Measurements from ENCODE around the gene TMEM258.

The TMEM258 gene

DNA sequence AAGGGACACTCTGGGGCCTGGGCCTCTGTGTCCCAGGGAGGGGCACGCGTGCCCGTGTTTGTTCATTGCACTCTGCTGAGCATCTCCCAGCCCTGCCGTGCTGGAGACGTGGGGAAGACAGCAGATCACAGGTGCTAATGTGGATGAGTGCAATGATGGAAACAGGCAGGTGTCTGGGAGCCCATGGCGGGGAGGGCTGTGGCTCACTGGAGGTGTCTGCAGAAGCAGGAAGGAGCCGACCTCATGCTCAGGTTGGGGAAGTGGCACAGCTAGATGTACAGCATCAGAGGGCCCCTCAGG lies 7.9 kb downstream of the TMEM258 start:
- H3K9ac ChIP-seq (ENCODE audit: low read length) = no peak overlapping the region
- H3K27me3 ChIP-seq (ENCODE audit: control insufficient read depth in 1 of 2, insufficient read depth in 1 of 2, low read length in 2 of 2) = no peaks in the 10 kb centered on the region
- no peak overlapping the region for H4K8ac ChIP-seq (ENCODE audit: low read length)
- DNase-seq = no peak
- peaks cover 52 to 96% of the 10 kb centered on the region in 2 experiments for H3K36me3 ChIP-seq (ENCODE audit: control insufficient read depth in 1 of 2, insufficient read depth in 2 of 2, low read depth in 1 of 2, low read length in 2 of 2)
- peak overlapping the region in 1 of 2 experiments; percentile 43 for H3K18ac ChIP-seq (ENCODE audit: low read depth in 1 of 2, low read length in 2 of 2)
- peaks cover 52% of the 10 kb centered on the region for H3K4me1 ChIP-seq (ENCODE audit: control insufficient read depth, insufficient read depth, low read depth, low read length)
- no peak overlapping the region for H3K4me2 ChIP-seq (ENCODE audit: low read length, poor library complexity, severe bottlenecking)
- H4K91ac ChIP-seq (ENCODE audit: low read length) = no peak overlapping the region
- no peak overlapping the region for H2BK12ac ChIP-seq (ENCODE audit: low read length in 2 of 2)
- H3K27ac ChIP-seq (ENCODE audit: low read length, poor library complexity, severe bottlenecking) = peak overlapping the region; percentile 83
- H2AFZ ChIP-seq (ENCODE audit: low read depth, low read length) = no peak overlapping the region
- no peak overlapping the region for H3K23ac ChIP-seq (ENCODE audit: low read length in 2 of 2)
- no peak overlapping the region for H3K4ac ChIP-seq (ENCODE audit: low read depth in 1 of 2, low read length in 2 of 2)
- H2BK120ac ChIP-seq (ENCODE audit: low read depth, low read length) = no peak overlapping the region
- H3K4me3 ChIP-seq (ENCODE audit: insufficient read depth in 1 of 2, low read depth in 1 of 2, low read length in 2 of 2) = no peak overlapping the region
- no peaks in the 10 kb centered on the region for H3K9me3 ChIP-seq (ENCODE audit: control insufficient read depth, low read length)
- WGBS = 95% methylated on average over 7 of the region's 7 CpGs
- peak overlapping the region; percentile 70 for H2BK15ac ChIP-seq (ENCODE audit: low read depth, poor library complexity, severe bottlenecking)
- H3K14ac ChIP-seq (ENCODE audit: low read length in 2 of 2) = no peak overlapping the region
- H3K79me1 ChIP-seq (replicated peaks; ENCODE audit: low read length, poor library complexity, severe bottlenecking) = peaks cover 12% of the 10 kb centered on the region
- no peak overlapping the region for H2BK5ac ChIP-seq (ENCODE audit: low read depth, low read length, poor library complexity, severe bottlenecking)
- H2AK5ac ChIP-seq (ENCODE audit: low read length, severe bottlenecking) = peak overlapping the region; percentile 79

- H3K4me2 ChIP-seq (ENCODE audit: low read length, poor library complexity, severe bottlenecking) = no peak overlapping the region
- H2BK15ac ChIP-seq (ENCODE audit: low read depth, poor library complexity, severe bottlenecking) = peak overlapping the region; percentile 70
- H3K4me1 ChIP-seq (ENCODE audit: control insufficient read depth, insufficient read depth, low read depth, low read length) = peaks cover 52% of the 10 kb centered on the region
- H2AK5ac ChIP-seq (ENCODE audit: low read length, severe bottlenecking) = peak overlapping the region; percentile 87
- H2BK5ac ChIP-seq (ENCODE audit: low read depth, low read length, poor library complexity, severe bottlenecking) = no peak overlapping the region
- peak; percentile 81 for DNase-seq
- H3K4me3 ChIP-seq (ENCODE audit: insufficient read depth in 1 of 2, low read depth in 1 of 2, low read length in 2 of 2) = no peak overlapping the region
- no peak overlapping the region for H3K23ac ChIP-seq (ENCODE audit: low read length in 2 of 2)
- no peak overlapping the region for H3K9ac ChIP-seq (ENCODE audit: low read length)
- peaks cover 0 to 5% of the 10 kb centered on the region in 2 experiments for H3K27me3 ChIP-seq (ENCODE audit: control insufficient read depth in 1 of 2, insufficient read depth in 1 of 2, low read length in 2 of 2)
- 49% methylated on average over 12 of the region's 13 CpGs for WGBS
- peak overlapping the region; percentile 9 to 43 for H3K18ac ChIP-seq (ENCODE audit: low read depth in 1 of 2, low read length in 2 of 2)
- H3K4ac ChIP-seq (ENCODE audit: low read depth in 1 of 2, low read length in 2 of 2) = peak overlapping the region in 1 of 2 experiments; percentile 20
- no peaks in the 10 kb centered on the region for H3K9me3 ChIP-seq (ENCODE audit: control insufficient read depth, low read length)
- peak overlapping the region; percentile 83 for H3K27ac ChIP-seq (ENCODE audit: low read length, poor library complexity, severe bottlenecking)
- peak overlapping the region; percentile 36 for H2BK120ac ChIP-seq (ENCODE audit: low read depth, low read length)
- H2AFZ ChIP-seq (ENCODE audit: low read depth, low read length) = no peak overlapping the region
- peaks cover 9% of the 10 kb centered on the region for H3K79me1 ChIP-seq (replicated peaks; ENCODE audit: low read length, poor library complexity, severe bottlenecking)
- no peak overlapping the region for H4K8ac ChIP-seq (ENCODE audit: low read length)
- H3K14ac ChIP-seq (ENCODE audit: low read length in 2 of 2) = no peak overlapping the region
- peaks cover 46 to 96% of the 10 kb centered on the region in 2 experiments for H3K36me3 ChIP-seq (ENCODE audit: control insufficient read depth in 1 of 2, insufficient read depth in 2 of 2, low read depth in 1 of 2, low read length in 2 of 2)
- peak overlapping the region in 1 of 2 experiments; percentile 19 for H2BK12ac ChIP-seq (ENCODE audit: low read length in 2 of 2)
- peak overlapping the region; percentile 21 for H4K91ac ChIP-seq (ENCODE audit: low read length)
Measured at GRCh38 chr11:61783717-61784505, 8.5 kb downstream of the TMEM258 start.

DNA sequence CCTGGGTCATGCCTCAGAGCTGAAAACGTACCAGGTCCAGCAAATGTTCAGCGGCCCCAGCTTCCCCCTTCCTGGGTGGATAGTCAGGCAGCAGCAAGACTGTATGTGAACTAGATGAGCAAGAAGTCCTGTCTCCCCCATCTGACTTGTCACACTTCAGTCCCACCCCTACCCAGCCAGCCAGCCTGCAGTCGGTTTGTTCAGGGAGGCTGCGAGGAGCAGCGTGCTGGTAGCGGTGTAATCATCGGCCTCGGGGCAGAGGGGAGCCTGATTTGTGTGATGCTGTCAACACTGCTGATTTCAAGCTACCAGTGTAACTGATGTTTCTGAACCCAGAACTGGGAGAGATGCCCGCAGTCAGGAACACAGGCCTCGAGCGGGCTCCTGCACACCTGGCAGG lies 9.6 kb downstream of the TMEM258 start:
- H3K4me3 ChIP-seq (ENCODE audit: insufficient read depth in 1 of 2, low read depth in 1 of 2, low read length in 2 of 2) = no peak overlapping the region
- peak overlapping the region; percentile 87 for H2AK5ac ChIP-seq (ENCODE audit: low read length, severe bottlenecking)
- H3K23ac ChIP-seq (ENCODE audit: low read length in 2 of 2) = no peak overlapping the region
- H3K27me3 ChIP-seq (ENCODE audit: control insufficient read depth in 1 of 2, insufficient read depth in 1 of 2, low read length in 2 of 2) = peaks cover 0 to 16% of the 10 kb centered on the region in 2 experiments
- peak overlapping the region; percentile 26 for H2BK15ac ChIP-seq (ENCODE audit: low read depth, poor library complexity, severe bottlenecking)
- H3K27ac ChIP-seq (ENCODE audit: low read length, poor library complexity, severe bottlenecking) = no peak overlapping the region
- peaks cover 8% of the 10 kb centered on the region for H3K79me1 ChIP-seq (replicated peaks; ENCODE audit: low read length, poor library complexity, severe bottlenecking)
- peaks cover 51% of the 10 kb centered on the region for H3K4me1 ChIP-seq (ENCODE audit: control insufficient read depth, insufficient read depth, low read depth, low read length)
- H2BK12ac ChIP-seq (ENCODE audit: low read length in 2 of 2) = no peak overlapping the region
- H3K4me2 ChIP-seq (ENCODE audit: low read length, poor library complexity, severe bottlenecking) = no peak overlapping the region
- H3K14ac ChIP-seq (ENCODE audit: low read length in 2 of 2) = no peak overlapping the region
- no peak overlapping the region for H2BK120ac ChIP-seq (ENCODE audit: low read depth, low read length)
- WGBS = 92% methylated on average over 10 of the region's 11 CpGs
- DNase-seq = no peak
- H4K91ac ChIP-seq (ENCODE audit: low read length) = peak overlapping the region; percentile 34
- H3K9me3 ChIP-seq (ENCODE audit: control insufficient read depth, low read length) = no peaks in the 10 kb centered on the region
- no peak overlapping the region for H3K4ac ChIP-seq (ENCODE audit: low read depth in 1 of 2, low read length in 2 of 2)
- peak overlapping the region in 1 of 2 experiments; percentile 22 for H3K18ac ChIP-seq (ENCODE audit: low read depth in 1 of 2, low read length in 2 of 2)
- H3K9ac ChIP-seq (ENCODE audit: low read length) = no peak overlapping the region
- H2AFZ ChIP-seq (ENCODE audit: low read depth, low read length) = no peak overlapping the region
- no peak overlapping the region for H4K8ac ChIP-seq (ENCODE audit: low read length)
- H2BK5ac ChIP-seq (ENCODE audit: low read depth, low read length, poor library complexity, severe bottlenecking) = no peak overlapping the region
- peaks cover 36 to 99% of the 10 kb centered on the region in 2 experiments for H3K36me3 ChIP-seq (ENCODE audit: control insufficient read depth in 1 of 2, insufficient read depth in 2 of 2, low read depth in 1 of 2, low read length in 2 of 2)

- H3K4me3 ChIP-seq (ENCODE audit: insufficient read depth in 1 of 2, low read depth in 1 of 2, low read length in 2 of 2) = no peak overlapping the region
- no peak overlapping the region for H2BK120ac ChIP-seq (ENCODE audit: low read depth, low read length)
- H3K4me1 ChIP-seq (ENCODE audit: control insufficient read depth, insufficient read depth, low read depth, low read length) = peaks cover 49% of the 10 kb centered on the region
- no peak overlapping the region for H2BK15ac ChIP-seq (ENCODE audit: low read depth, poor library complexity, severe bottlenecking)
- no peaks in the 10 kb centered on the region for H3K9me3 ChIP-seq (ENCODE audit: control insufficient read depth, low read length)
- H3K36me3 ChIP-seq (ENCODE audit: control insufficient read depth in 1 of 2, insufficient read depth in 2 of 2, low read depth in 1 of 2, low read length in 2 of 2) = peaks cover 30 to 99% of the 10 kb centered on the region in 2 experiments
- 93% methylated on average over 3 of the region's 3 CpGs for WGBS
- no peak overlapping the region for H2BK12ac ChIP-seq (ENCODE audit: low read length in 2 of 2)
- no peak overlapping the region for H3K9ac ChIP-seq (ENCODE audit: low read length)
- no peak overlapping the region for H3K18ac ChIP-seq (ENCODE audit: low read depth in 1 of 2, low read length in 2 of 2)
- peaks cover 7% of the 10 kb centered on the region for H3K79me1 ChIP-seq (replicated peaks; ENCODE audit: low read length, poor library complexity, severe bottlenecking)
- H2BK5ac ChIP-seq (ENCODE audit: low read depth, low read length, poor library complexity, severe bottlenecking) = no peak overlapping the region
- H2AFZ ChIP-seq (ENCODE audit: low read depth, low read length) = no peak overlapping the region
- peaks cover 0 to 20% of the 10 kb centered on the region in 2 experiments for H3K27me3 ChIP-seq (ENCODE audit: control insufficient read depth in 1 of 2, insufficient read depth in 1 of 2, low read length in 2 of 2)
- H4K91ac ChIP-seq (ENCODE audit: low read length) = no peak overlapping the region
- no peak overlapping the region for H3K23ac ChIP-seq (ENCODE audit: low read length in 2 of 2)
- no peak overlapping the region for H3K14ac ChIP-seq (ENCODE audit: low read length in 2 of 2)
- no peak overlapping the region for H2AK5ac ChIP-seq (ENCODE audit: low read length, severe bottlenecking)
- no peak overlapping the region for H3K27ac ChIP-seq (ENCODE audit: low read length, poor library complexity, severe bottlenecking)
- no peak for DNase-seq
- no peak overlapping the region for H4K8ac ChIP-seq (ENCODE audit: low read length)
- no peak overlapping the region for H3K4me2 ChIP-seq (ENCODE audit: low read length, poor library complexity, severe bottlenecking)
- H3K4ac ChIP-seq (ENCODE audit: low read depth in 1 of 2, low read length in 2 of 2) = no peak overlapping the region
Measured at GRCh38 chr11:61782299-61782698, 10.1 kb downstream of the TMEM258 start.
